Activated naive CD8-positive, alpha-beta T cell treated with anti-CD3 and anti-CD28 coated beads for 36 hours (primary cell): ENCODE data around the gene ANXA2R. TPM values are rescaled to one million over a fixed set of nuclear protein-coding genes. Genes with fewer than 3 reads are reported as not detected.
A peak's percentile ranks its signal among the peaks of the same experiment; 100 is the strongest.
"Not testable (repeated sequence)": the region's sequence is repeated elsewhere in the genome, so short reads cannot be mapped to it uniquely, and the experiment has no call there.

Source experiments
- DNase-seq: peaks from one replicate; pipeline ENCODE4 v3.0.0; 2021
- H3K27ac Mint-ChIP-seq: one replicate; pipeline ENCODE4 v1.8.0; 2022; ENCODE audit warnings: mild to moderate bottlenecking, moderate library complexity, mixed read lengths
- H3K27me3 Mint-ChIP-seq: one replicate; pipeline ENCODE4 v1.8.0; 2022; ENCODE audit warnings: mild to moderate bottlenecking, mixed read lengths
- H3K36me3 Mint-ChIP-seq: one replicate; pipeline ENCODE4 v1.8.0; 2021; ENCODE audit warnings: mild to moderate bottlenecking, mixed read lengths
- H3K4me1 Mint-ChIP-seq: one replicate; pipeline ENCODE4 v1.8.0; 2021; ENCODE audit warnings: mixed read lengths
- H3K4me3 Mint-ChIP-seq: one replicate; pipeline ENCODE4 v1.8.0; 2022; ENCODE audit warnings: mild to moderate bottlenecking, moderate library complexity, mixed read lengths
- H3K9me3 Mint-ChIP-seq: one replicate; pipeline ENCODE4 v1.8.0; 2022; ENCODE audit warnings: mixed read lengths
- total RNA-seq, 2 experiments: library from RNA; stranded (reverse); gene quantifications; one replicate each; pipeline ENCODE4 v1.2.3, GENCODE V29; 2021

Gene ANXA2R
- total RNA-seq: 1 to 10 TPM; 8.5 to 9.9 TPM

GRCh38 chr5:43040287-43041098 is at the start of gene ANXA2R:
TSS of gene ANXA2R (minus strand) at chr5:43040319. CDS start at chr5:43040046, 273 bp downstream.
- Mint-ChIP-seq H3K27me3 (no peaks in the 10 kb centered on the region), H3K9me3 (no peaks in the 10 kb centered on the region), H3K36me3 (peaks cover 10% of the 10 kb centered on the region), H3K4me1 (peaks cover 48% of the 10 kb centered on the region), H3K4me3 (peak within 1 kb of the TSS; percentile 92), H3K27ac (peak within 1 kb of the TSS; percentile 98)
- DNase-seq: peak; percentile 93

GRCh38 chr5:43086118-43086908 is 46.2 kb upstream of the ANXA2R start:
- not testable (repeated sequence) for H3K4me3 Mint-ChIP-seq, H3K4me1 Mint-ChIP-seq, H3K27ac Mint-ChIP-seq, H3K9me3 Mint-ChIP-seq, H3K27me3 Mint-ChIP-seq, DNase-seq
- peaks cover 21% of the 10 kb centered on the region for H3K36me3 Mint-ChIP-seq

- Mint-ChIP-seq H3K9me3 (no peaks in the 10 kb centered on the region), H3K36me3 (peaks cover 24% of the 10 kb centered on the region), H3K4me1 (no peaks in the 10 kb centered on the region), H3K27ac (no peak overlapping the region), H3K27me3 (no peaks in the 10 kb centered on the region), H3K4me3 (no peak overlapping the region)
- no peak for DNase-seq
These were observed 45.3 kb upstream of the ANXA2R start for GRCh38 chr5:43085453-43085852.

- not testable (repeated sequence) for H3K9me3 Mint-ChIP-seq, H3K27me3 Mint-ChIP-seq, DNase-seq, H3K27ac Mint-ChIP-seq, H3K4me3 Mint-ChIP-seq, H3K4me1 Mint-ChIP-seq
- peaks cover 24% of the 10 kb centered on the region for H3K36me3 Mint-ChIP-seq
These were observed 44.3 kb upstream of the ANXA2R start for GRCh38 chr5:43084468-43084867.

- peaks cover 24% of the 10 kb centered on the region for H3K36me3 Mint-ChIP-seq
- H3K27me3 Mint-ChIP-seq, H3K27ac Mint-ChIP-seq, H3K4me1 Mint-ChIP-seq, DNase-seq, H3K4me3 Mint-ChIP-seq, H3K9me3 Mint-ChIP-seq: not testable (repeated sequence)
These were observed 41.2 kb upstream of the ANXA2R start for GRCh38 chr5:43081345-43081744.

GRCh38 chr5:43078956-43079355 is 38.8 kb upstream of the ANXA2R start:
- no peak for DNase-seq
- Mint-ChIP-seq H3K9me3 (no peaks in the 10 kb centered on the region), H3K36me3 (peaks cover 21% of the 10 kb centered on the region), H3K4me3 (no peak overlapping the region), H3K4me1 (peaks cover 9% of the 10 kb centered on the region), H3K27ac (no peak overlapping the region), H3K27me3 (no peaks in the 10 kb centered on the region)

- H3K9me3 Mint-ChIP-seq, DNase-seq, H3K27me3 Mint-ChIP-seq, H3K4me3 Mint-ChIP-seq, H3K27ac Mint-ChIP-seq: not testable (repeated sequence)
- Mint-ChIP-seq H3K36me3 (peaks cover 16% of the 10 kb centered on the region), H3K4me1 (peaks cover 17% of the 10 kb centered on the region)
These were observed 37.5 kb upstream of the ANXA2R start for GRCh38 chr5:43077446-43078191.

- Mint-ChIP-seq H3K4me3 (no peak overlapping the region), H3K4me1 (peaks cover 19% of the 10 kb centered on the region), H3K27me3 (no peaks in the 10 kb centered on the region), H3K9me3 (no peaks in the 10 kb centered on the region), H3K27ac (peak overlapping the region; percentile 40), H3K36me3 (peaks cover 18% of the 10 kb centered on the region)
- no peak for DNase-seq
These were observed 35.5 kb upstream of the ANXA2R start for GRCh38 chr5:43075319-43076293.

- H3K27me3 Mint-ChIP-seq: no peaks in the 10 kb centered on the region
- no peak for DNase-seq
- H3K36me3 Mint-ChIP-seq: peaks cover 18% of the 10 kb centered on the region
- no peaks in the 10 kb centered on the region for H3K9me3 Mint-ChIP-seq
- no peak overlapping the region for H3K4me3 Mint-ChIP-seq
- peak overlapping the region; percentile 18 for H3K27ac Mint-ChIP-seq
- H3K4me1 Mint-ChIP-seq: peaks cover 20% of the 10 kb centered on the region
These were observed 34.8 kb upstream of the ANXA2R start for GRCh38 chr5:43074987-43075318.

- Mint-ChIP-seq H3K9me3 (no peaks in the 10 kb centered on the region), H3K36me3 (peaks cover 19% of the 10 kb centered on the region), H3K27me3 (no peaks in the 10 kb centered on the region), H3K4me3 (no peak overlapping the region), H3K27ac (no peak overlapping the region), H3K4me1 (peaks cover 26% of the 10 kb centered on the region)
- DNase-seq: peak; percentile 37
These were observed 33.8 kb upstream of the ANXA2R start for GRCh38 chr5:43073597-43074546.

GRCh38 chr5:43069401-43069720 is 29.2 kb upstream of the ANXA2R start:
- H3K27ac Mint-ChIP-seq, DNase-seq, H3K27me3 Mint-ChIP-seq, H3K9me3 Mint-ChIP-seq: not testable (repeated sequence)
- Mint-ChIP-seq H3K4me3 (peak overlapping the region; percentile 98), H3K4me1 (peaks cover 36% of the 10 kb centered on the region), H3K36me3 (peaks cover 23% of the 10 kb centered on the region)

- Mint-ChIP-seq H3K27me3 (no peaks in the 10 kb centered on the region), H3K4me3 (peak overlapping the region; percentile 98), H3K36me3 (peaks cover 22% of the 10 kb centered on the region), H3K4me1 (peaks cover 31% of the 10 kb centered on the region), H3K27ac (peak overlapping the region; percentile 100), H3K9me3 (no peaks in the 10 kb centered on the region)
- DNase-seq: no peak
These were observed 27.9 kb upstream of the ANXA2R start for GRCh38 chr5:43068037-43068436.
